B cell (primary cell): ENCODE measurements around the gene PHC3. TPM values are rescaled to one million over a fixed set of nuclear protein-coding genes. Genes with fewer than 3 reads are reported as not detected.

ENCODE experiments used
- ATAC-seq: fragments of 200-7000 bp; cut with Tn5 transposase; one replicate; pipeline ENCODE4 v1.10.0; 2021; ENCODE audit warnings: low read depth, mild to moderate bottlenecking, moderate number of reproducible peaks, moderate library complexity
- CTCF ChIA-PET: fragments of 350-600 bp; sonication (Branson Sonifier 250); formaldehyde crosslinking; loops from one replicate; lab custom pipeline; 2021; ENCODE audit warnings: antibody characterized with exemption, inconsistent platforms; lab: Charles Lee
- POLR2A ChIA-PET: fragments of 350-600 bp; sonication (Branson Sonifier 250); formaldehyde crosslinking; loops from one replicate; lab custom pipeline; 2021; ENCODE audit warnings: antibody characterized with exemption; lab: Charles Lee
- DNase-seq: peaks from one replicate; pipeline ENCODE4 v3.0.0; 2013
- H2AFZ ChIP-seq: 2 replicates; pipeline ENCODE4 v1.6.1; 2012; ENCODE audit warnings: mild to moderate bottlenecking, low read depth, low read length; ENCODE audit not compliant: insufficient read depth, poor library complexity, severe bottlenecking
- H3K27ac ChIP-seq, 2 donors: 1 replicate in 1 of 2; 2 replicates in 1 of 2; pipeline ENCODE4 v1.5.1; 2012 to 2013; ENCODE audit warnings: low read length in 2 of 2, mild to moderate bottlenecking in 2 of 2, moderate library complexity in 1 of 2
- H3K27me3 ChIP-seq, 4 experiments: fragments of 200-600 bp in 1 of 4; sonication (generic) in 1 of 4; replicated peaks in 1 of 4; 1 replicate in 2 of 4; 2 replicates in 2 of 4; pipeline versions ENCODE4 v1.6.1 to v1.7.0; 2013 to 2016; ENCODE audit warnings: low read length in 3 of 4, mild to moderate bottlenecking in 2 of 4, mixed read lengths in 1 of 4, moderate library complexity in 1 of 4; ENCODE audit not compliant: insufficient read depth in 4 of 4, control insufficient read depth in 3 of 4; ENCODE audit errors: control extremely low read depth in 1 of 4
- H3K36me3 ChIP-seq, 2 experiments: replicated peaks in 1 of 2; 1 replicate in 1 of 2; 2 replicates in 1 of 2; pipeline versions ENCODE4 v1.6.1 to v1.7.1; 2013; ENCODE audit warnings: low read length in 1 of 2; ENCODE audit not compliant: insufficient read depth in 2 of 2, control insufficient read depth in 1 of 2; ENCODE audit errors: control extremely low read depth in 1 of 2, extremely low read depth in 1 of 2
- H3K4me1 ChIP-seq, 2 donors: fragments of 200-600 bp in 1 of 2; sonication (generic) in 1 of 2; 1 replicate in 1 of 2; 2 replicates in 1 of 2; pipeline versions ENCODE4 v1.5.1 to v1.6.1; 2013 to 2017; ENCODE audit warnings: low read length in 2 of 2; ENCODE audit not compliant: control insufficient read depth in 2 of 2, insufficient read depth in 2 of 2
- H3K4me2 ChIP-seq: replicated peaks from 2 replicates; pipeline ENCODE3; 2012; ENCODE audit warnings: mild to moderate bottlenecking, low read depth, low read length; ENCODE audit not compliant: poor library complexity, severe bottlenecking
- H3K4me3 ChIP-seq, 5 experiments: fragments of 200-600 bp in 1 of 5; sonication (generic) in 1 of 5; 1 replicate in 3 of 5; 2 replicates in 2 of 5; pipeline versions ENCODE4 v1.5.1 to v1.7.0; 2011 to 2016; ENCODE audit warnings: low read length in 4 of 5, mild to moderate bottlenecking in 4 of 5, low read depth in 2 of 5, control low read depth in 1 of 5, moderate library complexity in 1 of 5; ENCODE audit not compliant: insufficient read depth in 1 of 5; ENCODE audit errors: control extremely low read depth in 1 of 5, extremely low read depth in 1 of 5
- H3K79me2 ChIP-seq: fragments of 200-600 bp; sonication (generic); one replicate; pipeline ENCODE4 v1.6.0; 2016; ENCODE audit warnings: low read length; ENCODE audit not compliant: control insufficient read depth, insufficient read depth
- H3K9ac ChIP-seq: fragments of 200-600 bp; sonication (generic); 2 replicates; pipeline ENCODE4 v1.6.1; 2017; ENCODE audit warnings: mild to moderate bottlenecking, low read length, moderate library complexity
- H3K9me3 ChIP-seq, 3 donors: one replicate each; pipeline versions ENCODE4 v1.6.1 to v1.7.1; 2013; ENCODE audit warnings: low read length in 2 of 3; ENCODE audit not compliant: control insufficient read depth in 2 of 3, insufficient read depth in 1 of 3; ENCODE audit errors: control extremely low read depth in 1 of 3
- H4K20me1 ChIP-seq: 2 replicates; pipeline ENCODE4 v1.6.0; 2012; ENCODE audit warnings: mild to moderate bottlenecking, low read length; ENCODE audit not compliant: insufficient read depth, control insufficient read depth, poor library complexity, severe bottlenecking
- H3K27ac Mint-ChIP-seq: one replicate; pipeline ENCODE4 v1.8.0; 2021; ENCODE audit warnings: mixed read lengths
- H3K27me3 Mint-ChIP-seq: one replicate; pipeline ENCODE4 v1.8.0; 2021; ENCODE audit warnings: mixed read lengths
- H3K4me1 Mint-ChIP-seq: one replicate; pipeline ENCODE4 v1.8.0; 2021; ENCODE audit warnings: mixed read lengths
- H3K4me3 Mint-ChIP-seq: one replicate; pipeline ENCODE4 v1.8.0; 2021; ENCODE audit warnings: mixed read lengths
- H3K9me3 Mint-ChIP-seq: one replicate; pipeline ENCODE4 v1.8.0; 2022; ENCODE audit warnings: mixed read lengths; ENCODE audit not compliant: insufficient read depth
- EZH2 ChIP-seq: IDR thresholded peaks from 2 replicates; pipeline ENCODE4 v1.6.1; 2012; ENCODE audit warnings: borderline replicate concordance, low read depth, mild to moderate bottlenecking, moderate library complexity, low read length; ENCODE audit not compliant: insufficient read depth, poor library complexity, severe bottlenecking
- WGBS: methylation state at CpG from one replicate; pipeline ENCODE4 v1.1.5; 2013; ENCODE audit warnings: missing lambda C conversion rate; ENCODE audit not compliant: insufficient coverage; 5-methylcytosine and 5-hydroxymethylcytosine counted together
- intact Hi-C: fragments of 100-400 bp; cut with micrococcal nuclease; formaldehyde crosslinking; loops from one replicate; pipeline ENCODE4 v1.10.0; 2022
- polyA plus RNA-seq: library from polyadenylated mRNA; depleted of rRNA; stranded (reverse); fragments of >200 nt; gene quantifications from 2 replicates; pipeline ENCODE4 v1.2.3, GENCODE V29; 2012
- total RNA-seq, 2 donors: library from RNA; stranded (reverse); fragments of 120-200 nt in 1 of 2; gene quantifications; 1 replicate in 1 of 2; 2 replicates in 1 of 2; pipeline versions ENCODE4 v1.2.3 to v1.2.4, GENCODE V29; 2013 to 2022
- TF ChIP-seq, protein P1 (sequence below): fragments of 200-600 bp; IDR thresholded peaks from one replicate; pipeline ENCODE4 v1.8.0; 2022; ENCODE audit warnings: antibody characterized with exemption, mild to moderate bottlenecking

PHC3 gene
- total and polyA plus RNA-seq, 2 donors (not counting 1 experiment from before 2014, with no cell fraction given): 51.8 to 159 TPM

- Histone ChIP-seq H3K4me1 (no peaks in the 10 kb centered on the region), H3K79me2 (no peaks in the 10 kb centered on the region), H3K4me2 (no peak overlapping the region), H3K9me3 (peaks cover 0 to 1% (median 0%) of the 10 kb centered on the region in 3 donors), H3K27me3 (no peaks in the 10 kb centered on the region), H3K9ac (no peak overlapping the region), H3K27ac (no peak overlapping the region), H3K36me3 (peaks cover 23 to 84% of the 10 kb centered on the region in 2 experiments), H2AFZ (no peak overlapping the region), H4K20me1 (no peaks in the 10 kb centered on the region), H3K4me3 (no peak overlapping the region)
- intact Hi-C loops: no loop called here
- DNase-seq: no peak
- Mint-ChIP-seq H3K27ac (no peak overlapping the region), H3K27me3 (no peaks in the 10 kb centered on the region), H3K9me3 (no peaks in the 10 kb centered on the region), H3K4me3 (no peak overlapping the region), H3K4me1 (no peaks in the 10 kb centered on the region)
- CTCF ChIA-PET: interaction anchor here (0.5 kb wide), 1 partner anchor 63 kb away, joined by 3 read pairs; no protein-coding TSS in a partner anchor
- WGBS: 100% methylated on average over 1 of the region's 3 CpGs
- TF ChIP-seq, protein P1, sequence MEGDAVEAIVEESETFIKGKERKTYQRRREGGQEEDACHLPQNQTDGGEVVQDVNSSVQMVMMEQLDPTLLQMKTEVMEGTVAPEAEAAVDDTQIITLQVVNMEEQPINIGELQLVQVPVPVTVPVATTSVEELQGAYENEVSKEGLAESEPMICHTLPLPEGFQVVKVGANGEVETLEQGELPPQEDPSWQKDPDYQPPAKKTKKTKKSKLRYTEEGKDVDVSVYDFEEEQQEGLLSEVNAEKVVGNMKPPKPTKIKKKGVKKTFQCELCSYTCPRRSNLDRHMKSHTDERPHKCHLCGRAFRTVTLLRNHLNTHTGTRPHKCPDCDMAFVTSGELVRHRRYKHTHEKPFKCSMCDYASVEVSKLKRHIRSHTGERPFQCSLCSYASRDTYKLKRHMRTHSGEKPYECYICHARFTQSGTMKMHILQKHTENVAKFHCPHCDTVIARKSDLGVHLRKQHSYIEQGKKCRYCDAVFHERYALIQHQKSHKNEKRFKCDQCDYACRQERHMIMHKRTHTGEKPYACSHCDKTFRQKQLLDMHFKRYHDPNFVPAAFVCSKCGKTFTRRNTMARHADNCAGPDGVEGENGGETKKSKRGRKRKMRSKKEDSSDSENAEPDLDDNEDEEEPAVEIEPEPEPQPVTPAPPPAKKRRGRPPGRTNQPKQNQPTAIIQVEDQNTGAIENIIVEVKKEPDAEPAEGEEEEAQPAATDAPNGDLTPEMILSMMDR: no peak
- no peak for TF ChIP-seq EZH2
- ATAC-seq: no peak
- POLR2A ChIA-PET: no interaction called here
Measured at GRCh38 chr3:170096342-170096741, 85.2 kb downstream of the PHC3 start.

- Histone ChIP-seq H4K20me1 (peaks cover 6% of the 10 kb centered on the region), H3K9ac (no peak overlapping the region), H3K27ac (no peak overlapping the region), H3K4me3 (no peak overlapping the region), H3K4me2 (no peak overlapping the region), H3K9me3 (peaks cover 0 to 1% (median 0%) of the 10 kb centered on the region in 3 donors), H2AFZ (no peak overlapping the region), H3K27me3 (no peaks in the 10 kb centered on the region), H3K79me2 (no peaks in the 10 kb centered on the region), H3K4me1 (no peaks in the 10 kb centered on the region), H3K36me3 (peaks cover 23 to 79% of the 10 kb centered on the region in 2 experiments)
- ChIA-PET CTCF (no interaction called here), POLR2A (no interaction called here)
- Mint-ChIP-seq H3K27ac (no peak overlapping the region), H3K4me3 (no peak overlapping the region), H3K27me3 (no peaks in the 10 kb centered on the region), H3K4me1 (no peaks in the 10 kb centered on the region), H3K9me3 (no peaks in the 10 kb centered on the region)
- TF ChIP-seq, protein P1: no peak
- no peak for TF ChIP-seq EZH2
- no peak for ATAC-seq
- no peak for DNase-seq
- WGBS: no CpG with 5 or more reads among the region's 4 CpGs
- intact Hi-C loops: no loop called here
Measured at GRCh38 chr3:170095771-170096170, 85.8 kb downstream of the PHC3 start.
